Liver (tissue), 9 donors: ENCODE data around the gene CCND3. TPM values are rescaled to one million over a fixed set of nuclear protein-coding genes. Genes with fewer than 3 reads are reported as not detected.

Experiments used
- DNase-seq: peaks from one replicate; pipeline ENCODE4 v3.0.0-alpha.2; 2017; ENCODE audit warnings: low spot score
- H3K27ac ChIP-seq, 2 donors: one replicate each; pipeline ENCODE4 v1.7.0; 2013; ENCODE audit warnings: inconsistent platforms in 2 of 2, low read length in 2 of 2, control low read depth in 1 of 2, low read depth in 1 of 2, mild to moderate bottlenecking in 1 of 2
- H3K27me3 ChIP-seq, 4 donors: one replicate each; pipeline versions ENCODE4 v1.6.1 to v1.7.0; 2013; ENCODE audit warnings: low read length in 3 of 4, inconsistent platforms in 1 of 4, mild to moderate bottlenecking in 1 of 4, moderate library complexity in 1 of 4; ENCODE audit not compliant: control insufficient read depth in 4 of 4, insufficient read depth in 4 of 4
- H3K36me3 ChIP-seq, 4 donors: one replicate each; pipeline versions ENCODE4 v1.6.1 to v1.7.0; 2013; ENCODE audit warnings: low read length in 3 of 4, mild to moderate bottlenecking in 3 of 4, low read depth in 1 of 4, moderate library complexity in 1 of 4; ENCODE audit not compliant: control insufficient read depth in 4 of 4, insufficient read depth in 3 of 4
- H3K4me1 ChIP-seq, 4 donors: one replicate each; pipeline versions ENCODE4 v1.6.1 to v1.7.0; 2013; ENCODE audit warnings: low read length in 3 of 4, mild to moderate bottlenecking in 3 of 4, moderate library complexity in 1 of 4; ENCODE audit not compliant: control insufficient read depth in 4 of 4, insufficient read depth in 4 of 4
- H3K4me3 ChIP-seq, 3 donors: one replicate each; pipeline versions ENCODE4 v1.6.1 to v1.7.0; 2013; ENCODE audit warnings: low read length in 3 of 3, control low read depth in 1 of 3, low read depth in 1 of 3, mild to moderate bottlenecking in 1 of 3
- H3K9ac ChIP-seq, 2 donors: one replicate each; pipeline ENCODE4 v1.7.0; 2013; ENCODE audit warnings: low read length in 2 of 2, mild to moderate bottlenecking in 2 of 2, moderate library complexity in 2 of 2, control low read depth in 1 of 2, low read depth in 1 of 2
- H3K9me3 ChIP-seq, 4 donors: one replicate each; pipeline versions ENCODE4 v1.6.1 to v1.7.0; 2013; ENCODE audit warnings: low read length in 3 of 4; ENCODE audit not compliant: control insufficient read depth in 4 of 4
- ATF3 ChIP-seq: IDR thresholded peaks from 2 replicates; pipeline ENCODE4 v1.6.1; 2016; ENCODE audit warnings: antibody characterized with exemption
- CTCF ChIP-seq: fragments of 150-350 bp; IDR thresholded peaks from 2 replicates; pipeline ENCODE4 v1.5.1; 2017; ENCODE audit warnings: improper control_type of control experiment, low read depth, low read length; ENCODE audit not compliant: missing input control
- EGR1 ChIP-seq, 2 donors: IDR thresholded peaks; 2 replicates each; pipeline ENCODE4 v1.6.1; 2016 to 2018; ENCODE audit warnings: antibody characterized with exemption in 2 of 2, low read depth in 2 of 2
- FOXA1 ChIP-seq: IDR thresholded peaks from 2 replicates; pipeline ENCODE4 v1.6.1; 2016; ENCODE audit warnings: antibody characterized with exemption
- GABPA ChIP-seq, 2 donors: IDR thresholded peaks in 1 of 2; conservative IDR thresholded peaks in 1 of 2; 2 replicates each; pipeline ENCODE4 v1.6.1; 2016; ENCODE audit warnings: antibody characterized with exemption in 2 of 2, mild to moderate bottlenecking in 1 of 2, moderate library complexity in 1 of 2
- HNF4G ChIP-seq: IDR thresholded peaks from 2 replicates; pipeline ENCODE4 v1.6.1; 2016; ENCODE audit warnings: antibody characterized with exemption
- MAX ChIP-seq: IDR thresholded peaks from 2 replicates; pipeline ENCODE4 v1.6.1; 2016; ENCODE audit warnings: antibody characterized with exemption
- NR2F2 ChIP-seq: IDR thresholded peaks from 2 replicates; pipeline ENCODE4 v1.6.1; 2016; ENCODE audit warnings: antibody characterized with exemption
- RAD21 ChIP-seq, 2 donors: IDR thresholded peaks; 2 replicates each; pipeline ENCODE4 v1.6.1; 2016; ENCODE audit warnings: antibody characterized with exemption in 2 of 2, mild to moderate bottlenecking in 2 of 2
- REST ChIP-seq: IDR thresholded peaks from 2 replicates; pipeline ENCODE4 v1.6.1; 2016; ENCODE audit warnings: antibody characterized with exemption, mild to moderate bottlenecking
- RXRA ChIP-seq, 2 donors: IDR thresholded peaks; 2 replicates each; pipeline ENCODE4 v1.6.1; 2017 to 2018; ENCODE audit warnings: antibody characterized with exemption in 2 of 2, mild to moderate bottlenecking in 1 of 2
- SP1 ChIP-seq: IDR thresholded peaks from 2 replicates; pipeline ENCODE4 v1.6.1; 2018; ENCODE audit warnings: antibody characterized with exemption, mild to moderate bottlenecking
- TAF1 ChIP-seq: conservative IDR thresholded peaks from 2 replicates; pipeline ENCODE4 v1.6.1; 2016; ENCODE audit warnings: antibody characterized with exemption, mild to moderate bottlenecking
- YY1 ChIP-seq: IDR thresholded peaks from 2 replicates; pipeline ENCODE4 v1.6.1; 2016; ENCODE audit warnings: antibody characterized with exemption, mild to moderate bottlenecking
- ZBTB33 ChIP-seq: IDR thresholded peaks from 2 replicates; pipeline ENCODE4 v1.6.1; 2016; ENCODE audit warnings: antibody characterized with exemption
- WGBS: extraction: QIAGEN DNeasy Blood & Tissue Kit; methylation state at CpG from one replicate; pipeline ENCODE4 v1.1.7; 2013; 5-methylcytosine and 5-hydroxymethylcytosine counted together
- polyA plus RNA-seq, 2 donors: library from polyadenylated mRNA; stranded (reverse) in 1 of 2; unstranded in 1 of 2; fragments of 200-250 nt in 1 of 2; fragments of >200 nt in 1 of 2; fragmentation: Nextera tagmentation in 1 of 2; extraction: Ambion mirVana in 1 of 2; gene quantifications; one replicate each; pipeline versions ENCODE4 v1.2.1 to v1.2.3, GENCODE V29; 2013 to 2015
- total RNA-seq, 2 donors: library from RNA; depleted of rRNA; stranded (reverse); fragments of >200 nt; gene quantifications; one replicate each; pipeline ENCODE4 v1.2.3, GENCODE V29; 2014
- donor health status: healthy.
- donor health status: healthy.
- donor health status: healthy.
- donor health status: healthy.
- donor health status: healthy.

CCND3 gene
- total and polyA plus RNA-seq, 4 donors = 11.6 to 54.3 (median 23.2) TPM

DNA sequence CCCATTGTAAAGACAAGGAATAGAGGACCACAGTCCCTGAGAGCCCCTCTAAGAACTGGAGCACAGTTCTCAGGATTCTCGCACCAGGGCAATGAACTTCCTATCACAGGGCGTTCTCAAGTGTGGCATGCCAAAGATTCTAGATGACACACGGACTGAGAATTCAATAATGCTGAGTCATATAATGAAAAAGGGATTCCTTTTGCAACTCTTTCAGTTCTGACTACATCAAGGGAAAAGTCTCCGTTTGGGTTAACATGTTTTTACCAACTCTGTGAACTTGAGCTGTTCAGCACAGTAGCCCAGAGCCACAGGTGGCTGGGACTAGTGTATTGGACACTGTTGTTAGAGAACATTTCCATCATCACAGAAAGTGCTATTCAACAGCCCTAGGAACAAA, 24.1 kb downstream of the CCND3 start:
- Histone ChIP-seq H3K27ac (no peak overlapping the region), H3K4me1 (peaks cover 2 to 26% (median 20%) of the 10 kb centered on the region in 4 donors), H3K36me3 (peaks cover 10 to 23% (median 17%) of the 10 kb centered on the region in 4 donors), H3K9me3 (no peaks in the 10 kb centered on the region), H3K9ac (no peak overlapping the region), H3K27me3 (no peaks in the 10 kb centered on the region), H3K4me3 (no peak overlapping the region)
- DNase-seq = no peak
- TF ChIP-seq NR2F2 = no peak
- no peak for TF ChIP-seq YY1
- TF ChIP-seq RXRA (IDR thresholded peaks at IDR 0.05) = peak in 1 of 2 donors; percentile 25
- no peak for TF ChIP-seq SP1
- WGBS = 65% methylated on average over 4 of the region's 4 CpGs

DNA sequence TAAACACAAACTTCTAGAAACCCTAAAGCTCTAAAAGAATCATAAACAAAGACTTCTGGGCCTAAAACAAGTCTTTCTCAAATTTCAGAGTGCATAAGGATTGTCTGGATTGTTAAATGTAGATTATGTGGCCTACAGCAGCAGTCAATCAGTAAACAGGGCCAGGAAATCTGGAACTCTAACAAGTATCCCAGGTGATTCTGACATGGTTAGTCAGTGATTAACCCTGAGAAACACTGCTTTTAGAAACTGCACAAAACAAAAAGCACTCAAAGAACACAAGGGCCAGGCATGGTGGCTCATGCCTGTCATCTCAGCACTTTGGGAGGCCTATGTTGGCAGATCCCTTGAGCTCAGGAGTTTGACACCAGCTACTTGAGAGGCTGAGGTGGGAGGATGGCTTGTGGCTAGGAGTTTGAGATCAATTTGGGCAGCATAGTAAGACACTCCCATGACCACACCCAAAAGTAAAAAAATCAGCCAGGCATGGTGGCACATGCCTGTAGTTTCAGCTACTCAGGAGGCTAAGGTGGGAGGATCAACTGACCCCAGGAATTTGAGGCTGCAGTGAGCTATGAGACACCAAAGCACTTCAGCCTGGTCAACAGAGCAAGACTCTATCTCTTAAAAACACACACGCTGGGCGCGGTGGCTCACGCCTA, 26.6 kb downstream of the CCND3 start:
- WGBS = 95% methylated on average over 4 of the region's 4 CpGs
- no peak for DNase-seq
- no peak overlapping the region for H3K4me3 ChIP-seq
- H3K27me3 ChIP-seq = no peaks in the 10 kb centered on the region
- no peak overlapping the region for H3K9ac ChIP-seq
- H3K27ac ChIP-seq = no peak overlapping the region
- H3K4me1 ChIP-seq = peaks cover 0 to 10% (median 8%) of the 10 kb centered on the region in 4 donors
- TF ChIP-seq EGR1 (IDR thresholded peaks at IDR 0.05; ENCODE audit: low read depth in 2 of 2) (no peak), REST (no peak), CTCF (no peak), ATF3 (no peak), MAX (no peak), TAF1 (no peak), HNF4G (no peak), FOXA1 (no peak), YY1 (no peak)
- no peaks in the 10 kb centered on the region for H3K9me3 ChIP-seq
- peaks cover 10 to 28% (median 20%) of the 10 kb centered on the region in 4 donors for H3K36me3 ChIP-seq

DNA sequence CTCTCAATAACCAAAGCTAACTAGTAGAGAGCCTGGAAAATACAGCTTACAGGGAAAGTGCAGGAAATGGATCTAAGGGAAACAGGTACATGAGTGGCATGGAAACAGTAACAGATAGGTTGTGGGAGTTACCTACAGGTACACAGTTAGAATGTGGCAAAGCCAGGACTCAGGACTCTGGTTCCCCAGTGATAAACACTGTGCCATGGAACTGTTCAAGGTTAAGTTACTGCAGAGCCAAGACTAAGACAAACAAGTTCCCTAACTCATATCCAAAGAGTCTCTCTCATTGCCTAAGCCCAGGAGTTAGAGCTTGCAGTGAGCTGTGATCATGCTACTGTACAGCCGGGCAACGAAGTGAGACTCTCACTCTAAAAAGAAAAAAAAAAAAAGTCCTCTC, 27.3 kb downstream of the CCND3 start:
- 89% methylated on average over 2 of the region's 2 CpGs for WGBS
- no peak overlapping the region for H3K9ac ChIP-seq
- no peak overlapping the region for H3K27ac ChIP-seq
- H3K9me3 ChIP-seq = no peaks in the 10 kb centered on the region
- H3K27me3 ChIP-seq = no peaks in the 10 kb centered on the region
- peaks cover 10 to 31% (median 21%) of the 10 kb centered on the region in 4 donors for H3K36me3 ChIP-seq
- H3K4me1 ChIP-seq = peaks cover 0 to 3% (median 1%) of the 10 kb centered on the region in 4 donors
- DNase-seq = no peak
- H3K4me3 ChIP-seq = no peak overlapping the region
- TF ChIP-seq GABPA (IDR thresholded peaks at IDR 0.05 in 1 of 2, conservative IDR thresholded peaks at IDR 0.05 in 1 of 2) = no peak
- TF ChIP-seq EGR1 (IDR thresholded peaks at IDR 0.05; ENCODE audit: low read depth in 2 of 2) = no peak
- no peak for TF ChIP-seq ATF3
- TF ChIP-seq YY1 = no peak
- TF ChIP-seq RAD21 (IDR thresholded peaks at IDR 0.05) = no peak
- no peak for TF ChIP-seq MAX
- TF ChIP-seq FOXA1 = no peak
- TF ChIP-seq ZBTB33 = no peak
- no peak for TF ChIP-seq TAF1
- no peak for TF ChIP-seq CTCF
- TF ChIP-seq NR2F2 = no peak
